ENCODE data around the gene TOP2B.

Gene TOP2B

DNA sequence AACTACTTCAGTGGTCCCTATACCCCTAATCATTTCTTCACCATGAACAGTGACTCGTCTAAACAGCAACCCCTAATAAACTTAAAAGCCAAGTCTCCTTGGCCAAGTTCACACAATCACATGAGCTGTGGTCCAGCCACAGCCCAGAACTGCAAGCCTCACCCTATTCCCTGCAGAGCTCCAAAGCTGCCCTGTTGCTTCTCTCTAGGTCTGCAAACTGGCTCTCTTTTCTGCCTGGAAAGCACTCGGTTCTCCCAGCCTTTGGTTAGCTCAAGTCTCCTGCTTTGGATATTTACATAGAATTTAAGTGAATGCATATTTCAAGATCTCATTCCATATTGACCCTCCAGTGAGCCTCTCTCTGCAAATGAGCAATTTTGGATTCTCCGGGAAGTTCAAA lies 107.0 kb downstream of the TOP2B start:
- no peak for DNase-seq (ENCODE audit: low spot score)

DNA sequence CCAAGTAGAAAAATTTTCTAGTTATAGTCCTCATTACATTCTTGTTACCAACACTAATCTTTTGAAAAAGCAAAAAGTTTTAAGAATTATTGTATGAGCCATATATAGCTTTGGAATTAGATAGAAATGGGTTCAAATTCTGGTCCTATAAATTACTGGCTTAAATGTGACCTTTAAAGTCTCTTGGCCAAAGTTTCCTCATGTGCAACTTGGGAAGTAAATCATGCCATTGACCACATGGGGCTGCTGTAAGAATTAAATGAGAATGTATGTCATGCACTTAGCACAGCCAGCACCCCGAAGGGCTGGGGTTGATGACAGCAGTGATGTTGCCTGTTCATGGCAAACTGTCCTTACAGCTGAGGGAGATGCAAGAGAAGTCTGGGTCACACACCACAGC lies 108.3 kb downstream of the TOP2B start:
- no peak for DNase-seq (ENCODE audit: low spot score)

DNA sequence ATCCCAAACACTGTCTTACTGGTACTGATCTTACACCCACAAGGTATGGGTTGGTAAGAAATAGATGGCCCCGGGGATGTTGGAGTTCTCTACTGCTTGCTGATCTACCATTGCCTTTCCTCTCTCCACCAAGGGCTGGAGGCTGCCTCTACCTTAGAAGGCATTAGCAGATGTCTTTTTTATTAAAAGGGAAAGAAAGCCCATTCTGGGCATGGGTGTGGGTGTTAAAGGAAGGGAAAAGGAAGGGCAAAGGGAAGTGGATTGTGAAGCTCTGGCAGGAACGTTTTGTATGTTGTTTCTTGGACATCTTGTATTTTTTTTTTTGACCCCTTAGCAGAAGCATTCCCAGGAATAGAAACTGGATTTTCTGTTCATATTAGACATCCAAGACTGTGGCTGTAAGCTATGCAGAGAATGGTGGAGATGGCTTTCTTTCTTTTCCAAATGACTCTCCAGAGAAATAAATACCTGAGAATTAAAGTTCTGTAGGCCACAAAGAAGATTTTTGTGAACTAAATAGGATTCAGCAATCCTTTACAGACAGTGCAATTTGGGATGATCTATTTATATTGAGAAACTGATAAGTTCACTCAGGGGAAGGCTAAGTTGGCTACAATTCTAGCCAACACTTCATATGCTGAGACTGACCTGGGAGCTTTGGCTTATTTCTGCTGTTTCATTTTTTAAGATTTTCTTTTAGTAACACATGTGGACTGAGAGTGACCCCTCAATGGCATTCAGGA lies 108.8 kb downstream of the TOP2B start:
- DNase-seq (ENCODE audit: low spot score): no peak

DNA sequence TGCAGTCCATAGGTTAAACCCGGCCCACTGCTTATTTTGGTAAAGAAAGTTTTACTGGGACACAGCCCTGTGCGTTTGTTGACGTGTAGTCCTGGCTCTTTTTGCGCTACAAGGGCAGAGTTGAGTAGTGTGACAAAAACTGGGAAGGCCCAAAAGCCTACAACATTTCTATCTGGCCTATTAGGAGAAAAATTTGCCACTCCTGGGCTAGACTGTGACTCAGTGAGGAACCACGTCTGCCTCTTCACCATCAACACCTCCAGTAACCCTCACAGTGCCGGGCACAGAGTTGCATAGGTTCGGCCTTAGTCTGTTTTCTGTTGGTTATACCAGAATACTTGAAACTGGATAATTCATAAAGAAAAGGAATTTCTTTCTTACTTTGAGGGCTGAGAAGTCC lies 110.3 kb downstream of the TOP2B start:
- DNase-seq (ENCODE audit: low spot score): no peak

DNA sequence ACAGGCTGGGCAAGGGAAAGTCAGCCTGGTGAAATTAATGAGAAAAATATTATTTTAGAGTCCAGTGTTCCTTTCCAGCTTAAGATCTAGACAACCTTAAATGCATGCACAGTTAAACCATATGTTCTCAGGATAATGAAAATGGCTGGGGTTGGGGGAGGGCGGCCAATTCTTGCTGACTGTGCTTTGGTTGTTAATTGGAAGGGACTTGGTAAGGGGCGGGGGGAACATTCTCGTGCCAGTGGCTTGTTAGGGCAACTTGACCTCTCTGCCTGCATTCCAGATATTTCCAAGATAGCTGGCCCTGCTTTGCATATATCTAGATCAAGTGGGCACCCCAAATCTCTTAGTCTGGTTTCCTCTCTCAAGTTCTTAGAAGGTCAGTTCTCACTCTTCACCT lies 112.5 kb downstream of the TOP2B start:
- no peak for DNase-seq (ENCODE audit: low spot score)

DNA sequence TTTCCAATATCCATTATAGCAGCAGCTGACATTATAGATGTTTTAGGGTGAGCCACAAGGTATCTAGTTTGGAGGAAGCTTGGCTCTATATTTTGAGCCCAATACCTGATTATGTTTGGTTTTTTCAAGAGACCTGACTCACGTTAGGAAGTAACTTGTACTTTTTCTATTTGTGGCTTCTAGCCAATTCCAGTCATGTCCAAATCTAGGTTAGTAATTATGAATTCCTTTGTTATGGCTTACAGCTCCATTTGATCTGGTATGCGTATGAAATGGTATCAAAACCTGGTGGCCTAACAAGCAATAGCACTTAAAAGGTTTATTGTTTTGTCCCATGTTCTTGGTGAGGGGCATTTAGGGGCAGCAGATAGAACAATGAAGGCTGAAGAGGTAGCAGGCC lies 115.9 kb downstream of the TOP2B start:
- peak; percentile 25 for DNase-seq (ENCODE audit: low spot score)

DNA sequence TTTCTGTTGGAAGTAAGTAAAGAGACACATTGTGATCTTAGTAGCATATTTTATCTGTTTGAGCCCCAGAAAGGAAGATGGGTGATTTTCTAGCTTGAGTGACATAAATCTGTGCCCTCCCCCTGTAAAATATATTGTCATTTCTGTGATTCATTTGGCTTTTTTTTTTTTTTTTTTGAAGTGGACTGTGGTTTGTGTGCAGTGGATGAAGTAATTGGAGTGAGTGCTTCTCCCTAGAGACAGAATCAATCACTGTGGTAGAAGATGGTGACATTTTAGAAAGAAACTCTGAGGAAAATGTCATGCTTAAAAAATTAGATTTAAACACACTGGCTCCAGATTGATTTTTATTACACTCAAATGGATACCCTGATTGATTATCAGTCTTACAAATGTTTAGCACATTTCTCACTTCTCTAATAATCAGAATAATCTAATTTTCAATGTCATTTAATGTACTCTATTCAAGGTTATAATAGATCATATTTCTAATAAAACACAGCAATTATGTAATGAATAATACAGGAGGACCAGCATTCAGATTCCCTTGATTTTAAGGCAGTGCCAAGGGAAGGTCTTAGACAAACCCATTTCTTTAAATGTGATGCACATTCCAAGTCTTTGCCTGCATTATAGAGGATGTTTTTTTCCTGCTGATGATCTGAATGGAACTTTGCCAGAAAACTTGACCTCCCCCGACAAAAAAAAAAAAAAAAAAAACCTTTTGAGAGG lies 116.6 kb downstream of the TOP2B start:
- DNase-seq (ENCODE audit: low spot score): no peak
